GM19455 (cell line): ENCODE measurements around the gene RPS28.
A peak's percentile ranks its signal among the peaks of the same experiment; 100 is the strongest.

Experiments used
- ATAC-seq: cut with Tn5 transposase; IDR thresholded peaks from one replicate; pipeline ENCODE4 v1.9.1; 2021; ENCODE audit not compliant: unreplicated experiment

Gene RPS28

GRCh38 chr19:8319807-8320520, 1.3 kb upstream of the RPS28 start:
- no peak for ATAC-seq

- peak; percentile 9 for ATAC-seq
Measured at GRCh38 chr19:8320564-8321066, 681 bp upstream of the RPS28 start.

GRCh38 chr19:8321986-8322637, 816 bp downstream of the RPS28 start:
- no peak for ATAC-seq

- no peak for ATAC-seq
Measured at GRCh38 chr19:8322638-8322997, 1.3 kb downstream of the RPS28 start.

- no peak for ATAC-seq
Measured at GRCh38 chr19:8323781-8324185, 2.5 kb downstream of the RPS28 start.

GRCh38 chr19:8324186-8325050, 3.1 kb downstream of the RPS28 start:
- no peak for ATAC-seq

- ATAC-seq: no peak
Measured at GRCh38 chr19:8325454-8325853, 4.2 kb downstream of the RPS28 start.

- no peak for ATAC-seq
Measured at GRCh38 chr19:8329996-8330395, 8.7 kb downstream of the RPS28 start.

- no peak for ATAC-seq
Measured at GRCh38 chr19:8331263-8331845, 10.1 kb downstream of the RPS28 start.

- ATAC-seq: no peak
Measured at GRCh38 chr19:8332976-8333766, 11.9 kb downstream of the RPS28 start.

GRCh38 chr19:8333767-8334457, 12.6 kb downstream of the RPS28 start:
- no peak for ATAC-seq

- no peak for ATAC-seq
Measured at GRCh38 chr19:8334458-8335342, 13.4 kb downstream of the RPS28 start.

GRCh38 chr19:8335343-8336071, 14.2 kb downstream of the RPS28 start:
- ATAC-seq: no peak

- ATAC-seq: no peak
Measured at GRCh38 chr19:8336072-8336569, 14.8 kb downstream of the RPS28 start.

GRCh38 chr19:8336660-8337059, 15.4 kb downstream of the RPS28 start:
- no peak for ATAC-seq

GRCh38 chr19:8337728-8338127, 16.4 kb downstream of the RPS28 start:
- no peak for ATAC-seq

- ATAC-seq: no peak
Measured at GRCh38 chr19:8338835-8339234, 17.5 kb downstream of the RPS28 start.
